ENCODE data around the gene PREX1. TPM values are rescaled to one million over a fixed set of nuclear protein-coding genes. Genes with fewer than 3 reads are reported as not detected.

Gene PREX1
- total and polyA plus RNA-seq, 9 donors: 16.7 to 32.5 (median 22.5) TPM

DNA sequence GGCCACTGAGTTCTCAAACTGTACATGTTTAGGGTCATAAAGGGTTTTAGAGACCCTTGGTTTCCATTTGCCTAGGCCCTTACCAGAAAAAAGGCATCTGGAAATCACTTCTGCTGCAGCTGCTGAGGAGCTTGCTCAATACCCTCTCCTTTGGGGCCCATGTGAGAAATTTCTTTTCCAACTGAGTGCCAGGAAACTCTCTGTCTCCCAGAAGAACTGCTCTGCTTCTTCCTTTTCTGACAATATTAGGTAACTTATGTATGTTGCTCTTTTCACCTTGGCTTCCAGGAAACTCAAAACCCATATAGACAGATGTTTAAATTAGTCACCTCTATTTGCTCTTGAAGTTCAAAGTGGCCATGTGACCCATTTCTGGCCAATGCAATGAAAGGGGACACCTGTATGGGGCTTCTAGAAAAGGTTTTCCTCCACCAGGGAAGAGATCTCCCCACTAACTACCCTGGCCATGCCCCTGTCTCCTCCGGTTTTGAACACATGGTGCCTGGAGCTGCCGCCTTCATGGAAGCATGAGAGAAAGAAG is 121.6 kb downstream of the PREX1 start:
- Histone ChIP-seq H3K9me3 (replicated peaks; ENCODE audit: control insufficient read depth, low read depth, low read length) (no peaks in the 10 kb centered on the region), H3K27ac (ENCODE audit: low read length) (peak overlapping the region; percentile 76), H3K4me1 (ENCODE audit: control insufficient read depth, insufficient read depth, low read length) (peaks cover 41% of the 10 kb centered on the region), H3K27me3 (ENCODE audit: control insufficient read depth, insufficient read depth, low read length) (no peaks in the 10 kb centered on the region), H3K4me3 (ENCODE audit: low read length) (no peak overlapping the region), H3K36me3 (ENCODE audit: control insufficient read depth, insufficient read depth, low read length) (peaks cover 6% of the 10 kb centered on the region)
- peak; percentile 83 for DNase-seq
- 88% methylated on average over 1 of the region's 2 CpGs for WGBS (ENCODE audit: insufficient coverage)

DNA sequence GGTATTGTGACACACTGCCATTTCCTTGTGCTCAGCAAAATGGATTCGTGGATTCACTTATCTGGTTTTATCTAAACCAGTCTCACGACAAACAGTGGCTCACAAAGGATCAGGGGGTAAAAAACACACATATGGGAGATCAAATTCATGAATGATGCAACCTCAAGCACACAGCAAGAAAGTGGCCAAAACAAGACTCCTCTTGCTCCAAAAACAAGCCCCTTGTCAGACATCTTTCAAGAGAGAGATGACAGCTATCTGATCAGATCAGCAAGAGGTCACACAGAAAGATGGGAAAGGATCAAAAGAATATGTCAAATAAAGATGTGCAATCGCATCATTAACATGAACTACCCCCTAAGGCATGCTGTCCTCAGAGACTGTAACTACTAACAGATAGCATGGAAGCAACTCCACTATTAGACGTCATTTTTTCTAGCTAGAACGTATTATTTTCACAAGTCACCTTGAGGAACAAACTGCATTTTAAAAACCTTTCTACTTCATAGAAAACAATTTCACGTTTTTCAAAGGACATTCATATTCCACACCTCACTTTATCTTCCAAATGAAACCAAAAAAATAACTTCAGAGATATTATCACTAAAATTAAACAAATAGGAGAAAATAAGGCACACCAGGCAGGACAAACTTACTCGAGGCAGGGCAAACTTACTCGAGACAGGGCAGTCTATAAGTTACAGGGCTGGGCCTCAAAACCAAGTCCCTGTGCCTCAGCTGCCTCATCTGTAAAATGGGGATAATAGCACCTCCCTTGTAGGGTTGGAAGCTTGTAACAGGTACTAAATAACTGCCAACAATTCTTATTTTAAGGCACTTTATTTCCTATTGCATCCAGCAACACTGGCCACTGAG is 122.3 kb downstream of the PREX1 start:
- peak; percentile 43 for DNase-seq
- 70% methylated on average over 3 of the region's 8 CpGs for WGBS (ENCODE audit: insufficient coverage)
- no peak overlapping the region for H3K27ac ChIP-seq (ENCODE audit: low read length)
- H3K9me3 ChIP-seq (replicated peaks; ENCODE audit: control insufficient read depth, low read depth, low read length): no peaks in the 10 kb centered on the region
- no peak overlapping the region for H3K4me3 ChIP-seq (ENCODE audit: low read length)
- peaks cover 9% of the 10 kb centered on the region for H3K36me3 ChIP-seq (ENCODE audit: control insufficient read depth, insufficient read depth, low read length)
- peaks cover 41% of the 10 kb centered on the region for H3K4me1 ChIP-seq (ENCODE audit: control insufficient read depth, insufficient read depth, low read length)
- no peaks in the 10 kb centered on the region for H3K27me3 ChIP-seq (ENCODE audit: control insufficient read depth, insufficient read depth, low read length)

DNA sequence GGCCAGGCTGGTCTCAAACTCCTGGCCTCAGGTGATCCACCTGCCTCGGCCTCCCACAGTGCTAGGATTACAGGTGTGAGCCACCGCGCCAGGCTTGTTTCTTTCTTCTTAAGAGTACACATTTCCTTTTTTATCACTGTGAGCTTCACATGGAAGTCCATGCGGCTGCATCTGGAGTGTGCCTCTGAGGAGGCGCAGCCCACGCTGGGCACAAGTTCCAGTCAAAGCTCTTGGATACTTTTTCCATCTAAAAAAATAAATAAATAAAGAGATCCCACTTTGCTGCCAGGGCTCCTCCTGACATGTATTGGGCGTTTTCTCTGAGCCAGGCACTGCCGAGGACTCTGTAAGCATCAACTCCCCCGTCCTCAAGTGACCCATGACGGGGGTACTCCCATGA is 123.0 kb downstream of the PREX1 start:
- Histone ChIP-seq H3K4me3 (ENCODE audit: low read length) (no peak overlapping the region), H3K9me3 (replicated peaks; ENCODE audit: control insufficient read depth, low read depth, low read length) (no peaks in the 10 kb centered on the region), H3K27me3 (ENCODE audit: control insufficient read depth, insufficient read depth, low read length) (no peaks in the 10 kb centered on the region), H3K4me1 (ENCODE audit: control insufficient read depth, insufficient read depth, low read length) (peaks cover 37% of the 10 kb centered on the region), H3K27ac (ENCODE audit: low read length) (no peak overlapping the region), H3K36me3 (ENCODE audit: control insufficient read depth, insufficient read depth, low read length) (peaks cover 10% of the 10 kb centered on the region)
- DNase-seq: no peak
- WGBS (ENCODE audit: insufficient coverage): 81% methylated on average over 7 of the region's 10 CpGs

DNA sequence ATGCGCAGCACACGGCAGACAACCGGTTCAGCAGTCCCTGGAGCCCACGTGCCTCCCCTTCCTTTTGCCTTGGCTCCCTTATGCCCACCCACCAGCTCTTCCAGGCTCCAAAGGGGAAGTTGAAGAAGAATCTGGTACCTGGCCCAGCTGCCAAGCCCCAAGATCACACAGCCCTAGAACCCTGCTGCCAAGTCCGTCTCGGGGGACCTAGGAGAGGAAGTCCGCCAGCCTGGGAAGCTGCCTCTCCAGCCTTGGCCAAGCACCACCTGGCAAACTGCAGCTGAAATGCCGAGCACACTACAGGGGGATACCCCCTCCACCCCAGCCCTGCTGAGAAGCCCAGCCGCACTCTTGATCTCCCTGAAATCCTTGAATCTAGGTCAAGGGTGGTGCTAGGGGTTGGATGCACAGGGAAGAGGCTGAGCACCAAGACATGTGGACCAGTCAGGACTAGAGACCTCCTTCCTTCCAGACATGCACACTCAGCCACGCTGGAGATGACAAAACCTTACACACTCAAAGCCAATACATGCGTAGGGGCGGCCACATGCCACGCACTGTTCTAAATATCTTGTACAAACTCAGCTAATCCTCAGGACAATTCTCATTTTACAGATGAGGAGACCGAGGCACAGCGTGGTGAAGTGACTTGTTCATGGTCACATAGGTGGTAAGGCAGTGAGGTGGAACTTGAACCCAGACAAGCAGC is 124.1 kb downstream of the PREX1 start:
- peak; percentile 58 for DNase-seq
- Histone ChIP-seq H3K27me3 (ENCODE audit: control insufficient read depth, insufficient read depth, low read length) (no peaks in the 10 kb centered on the region), H3K4me1 (ENCODE audit: control insufficient read depth, insufficient read depth, low read length) (peaks cover 36% of the 10 kb centered on the region), H3K4me3 (ENCODE audit: low read length) (no peak overlapping the region), H3K27ac (ENCODE audit: low read length) (no peak overlapping the region), H3K36me3 (ENCODE audit: control insufficient read depth, insufficient read depth, low read length) (peaks cover 13% of the 10 kb centered on the region), H3K9me3 (replicated peaks; ENCODE audit: control insufficient read depth, low read depth, low read length) (no peaks in the 10 kb centered on the region)
- WGBS (ENCODE audit: insufficient coverage): 59% methylated on average over 4 of the region's 15 CpGs

DNA sequence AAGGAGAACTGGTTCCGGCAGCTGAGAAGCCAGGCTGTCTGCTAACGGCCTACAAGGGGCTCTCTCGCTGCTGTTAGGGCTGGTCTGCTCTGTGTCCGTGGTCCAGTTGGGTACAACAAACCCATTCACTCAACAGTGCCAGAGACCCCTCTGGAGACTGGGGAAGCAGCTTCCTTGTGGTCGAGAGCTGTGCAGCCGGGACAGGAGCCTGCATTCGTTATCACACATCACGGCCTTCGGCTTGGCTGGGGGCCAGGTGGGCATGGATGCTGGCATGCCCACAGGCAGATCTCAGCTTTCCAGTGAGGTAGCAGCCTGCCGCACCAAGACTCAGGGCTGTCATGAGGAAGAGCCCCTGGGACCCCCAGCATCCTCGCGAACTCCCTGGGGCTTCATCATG is 124.7 kb downstream of the PREX1 start:
- no peak overlapping the region for H3K4me3 ChIP-seq (ENCODE audit: low read length)
- no peak for DNase-seq
- no peaks in the 10 kb centered on the region for H3K9me3 ChIP-seq (replicated peaks; ENCODE audit: control insufficient read depth, low read depth, low read length)
- H3K4me1 ChIP-seq (ENCODE audit: control insufficient read depth, insufficient read depth, low read length): peaks cover 41% of the 10 kb centered on the region
- H3K36me3 ChIP-seq (ENCODE audit: control insufficient read depth, insufficient read depth, low read length): peaks cover 13% of the 10 kb centered on the region
- H3K27ac ChIP-seq (ENCODE audit: low read length): no peak overlapping the region
- H3K27me3 ChIP-seq (ENCODE audit: control insufficient read depth, insufficient read depth, low read length): no peaks in the 10 kb centered on the region
- 76% methylated on average over 11 of the region's 12 CpGs for WGBS (ENCODE audit: insufficient coverage)

DNA sequence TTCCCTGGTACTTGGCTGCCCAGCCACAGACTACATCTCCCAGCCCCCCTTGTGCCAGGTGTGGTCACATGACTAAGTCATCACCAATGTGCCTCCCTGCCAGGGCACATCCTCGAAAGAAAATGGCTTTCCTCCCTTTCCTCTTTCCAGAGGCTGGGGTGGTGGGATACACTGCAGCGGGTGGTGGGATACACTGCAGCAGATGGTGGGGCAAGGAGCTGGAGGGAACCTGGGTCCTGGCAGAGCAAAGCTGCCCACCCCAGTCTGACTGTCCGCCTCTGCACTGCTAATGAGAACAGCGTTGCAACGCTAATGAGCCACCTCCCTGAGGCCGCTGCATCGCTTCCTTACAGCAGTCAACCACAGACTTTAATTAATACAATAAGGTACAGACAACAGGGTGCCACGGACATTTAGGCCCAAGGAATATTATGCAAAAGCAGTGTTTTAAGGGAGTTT is 125.3 kb downstream of the PREX1 start:
- WGBS (ENCODE audit: insufficient coverage): no CpG with 5 or more reads among the region's 8 CpGs
- Histone ChIP-seq H3K27me3 (ENCODE audit: control insufficient read depth, insufficient read depth, low read length) (no peaks in the 10 kb centered on the region), H3K4me1 (ENCODE audit: control insufficient read depth, insufficient read depth, low read length) (peaks cover 43% of the 10 kb centered on the region), H3K9me3 (replicated peaks; ENCODE audit: control insufficient read depth, low read depth, low read length) (no peaks in the 10 kb centered on the region), H3K27ac (ENCODE audit: low read length) (no peak overlapping the region), H3K36me3 (ENCODE audit: control insufficient read depth, insufficient read depth, low read length) (peaks cover 13% of the 10 kb centered on the region), H3K4me3 (ENCODE audit: low read length) (no peak overlapping the region)
- DNase-seq: no peak

DNA sequence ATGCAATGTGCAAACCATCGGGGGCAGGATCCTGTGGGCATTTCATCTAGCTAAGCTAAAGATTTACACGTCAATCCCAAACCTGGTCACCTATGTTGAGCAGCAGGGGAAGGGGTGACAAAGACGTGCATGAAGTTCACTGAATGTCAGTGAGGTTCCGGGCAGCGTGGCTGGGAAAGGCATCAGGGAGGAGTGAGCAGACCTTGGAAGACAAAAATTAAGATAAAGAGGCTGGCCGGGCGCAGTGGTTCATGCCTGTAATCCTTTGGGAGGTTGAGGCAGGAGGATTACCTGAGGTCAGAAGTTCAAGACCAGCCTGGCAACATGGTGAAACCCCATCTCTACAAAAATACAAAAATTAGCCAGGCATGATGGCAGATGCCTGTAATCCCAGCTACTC is 126.1 kb downstream of the PREX1 start:
- WGBS (ENCODE audit: insufficient coverage): 91% methylated on average over 4 of the region's 7 CpGs
- H3K9me3 ChIP-seq (replicated peaks; ENCODE audit: control insufficient read depth, low read depth, low read length): no peaks in the 10 kb centered on the region
- no peak overlapping the region for H3K4me3 ChIP-seq (ENCODE audit: low read length)
- H3K36me3 ChIP-seq (ENCODE audit: control insufficient read depth, insufficient read depth, low read length): peaks cover 13% of the 10 kb centered on the region
- no peak overlapping the region for H3K27ac ChIP-seq (ENCODE audit: low read length)
- no peak for DNase-seq
- H3K27me3 ChIP-seq (ENCODE audit: control insufficient read depth, insufficient read depth, low read length): no peaks in the 10 kb centered on the region
- H3K4me1 ChIP-seq (ENCODE audit: control insufficient read depth, insufficient read depth, low read length): peaks cover 35% of the 10 kb centered on the region

DNA sequence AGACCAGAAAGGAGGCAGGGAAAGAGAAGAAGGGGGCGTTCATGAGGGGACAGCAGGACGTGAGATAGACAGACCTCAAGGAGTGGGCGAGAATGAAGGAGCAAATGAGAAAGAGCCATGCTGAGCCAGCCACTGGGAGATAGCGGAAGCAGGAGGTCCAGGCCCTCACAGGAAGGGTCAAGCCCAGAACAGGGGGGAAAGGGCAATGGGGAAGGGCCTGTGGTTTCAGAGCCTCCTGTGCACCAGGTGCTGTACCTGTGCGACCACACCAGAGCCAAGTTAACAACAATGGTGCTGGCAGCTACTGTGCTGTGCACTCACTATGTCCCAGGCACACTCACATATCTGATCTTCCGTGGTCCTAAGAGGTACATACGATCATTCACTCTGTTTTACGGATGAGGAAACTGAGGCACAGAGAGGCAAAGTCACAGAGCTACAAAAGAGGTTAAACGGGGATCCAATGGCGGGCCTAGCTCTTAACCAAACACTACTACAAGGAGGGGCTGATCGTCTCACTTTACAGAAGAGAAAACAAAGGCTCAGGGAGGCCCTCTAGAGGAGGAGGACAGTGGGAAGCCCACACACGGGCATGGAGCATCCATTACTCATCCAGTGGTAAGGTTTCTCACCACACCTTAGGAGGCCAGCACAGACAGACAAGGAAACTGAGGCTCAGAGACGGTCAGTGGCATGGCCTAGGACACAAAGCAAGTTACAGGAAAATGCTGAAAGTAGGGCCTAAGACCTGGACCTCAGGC is 129.1 kb downstream of the PREX1 start:
- Histone ChIP-seq H3K4me3 (ENCODE audit: low read length) (no peak overlapping the region), H3K4me1 (ENCODE audit: control insufficient read depth, insufficient read depth, low read length) (peaks cover 18% of the 10 kb centered on the region), H3K9me3 (replicated peaks; ENCODE audit: control insufficient read depth, low read depth, low read length) (no peaks in the 10 kb centered on the region), H3K36me3 (ENCODE audit: control insufficient read depth, insufficient read depth, low read length) (peaks cover 24% of the 10 kb centered on the region), H3K27me3 (ENCODE audit: control insufficient read depth, insufficient read depth, low read length) (no peaks in the 10 kb centered on the region), H3K27ac (ENCODE audit: low read length) (no peak overlapping the region)
- 90% methylated on average over 6 of the region's 13 CpGs for WGBS (ENCODE audit: insufficient coverage)
- no peak for DNase-seq

DNA sequence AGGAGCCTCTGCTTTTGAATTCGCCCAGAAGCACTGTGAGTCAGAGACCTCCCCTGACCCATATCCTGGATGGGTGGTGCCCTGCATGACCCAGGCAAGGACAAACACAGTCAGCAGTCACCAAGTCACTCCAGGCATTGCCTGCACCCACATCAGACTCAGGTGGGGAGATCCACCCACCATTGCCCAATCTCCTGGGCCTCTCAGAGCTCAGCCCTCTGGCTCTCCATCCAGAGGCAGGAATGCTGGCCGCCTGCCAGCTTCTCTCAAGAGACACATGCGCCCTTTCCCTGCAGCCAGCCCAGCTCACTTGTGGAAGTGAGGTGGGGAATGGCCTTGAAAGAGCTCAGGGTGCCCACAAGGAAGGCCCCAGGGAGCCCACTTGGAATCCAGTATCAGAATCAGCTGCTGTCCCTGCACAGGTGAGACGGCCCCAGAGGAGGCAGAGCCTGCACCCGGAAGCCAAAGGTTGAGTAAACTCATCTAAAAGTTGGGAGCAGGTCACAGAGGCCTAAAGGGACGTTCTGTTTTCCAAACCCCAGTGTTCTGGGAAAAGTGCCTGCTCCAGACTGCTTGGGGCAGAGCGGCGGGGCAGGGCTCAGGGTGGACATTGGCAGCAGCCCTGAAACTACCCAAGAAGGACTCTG is 129.8 kb downstream of the PREX1 start:
- 81% methylated on average over 6 of the region's 8 CpGs for WGBS (ENCODE audit: insufficient coverage)
- Histone ChIP-seq H3K4me1 (ENCODE audit: control insufficient read depth, insufficient read depth, low read length) (peaks cover 11% of the 10 kb centered on the region), H3K27me3 (ENCODE audit: control insufficient read depth, insufficient read depth, low read length) (no peaks in the 10 kb centered on the region), H3K36me3 (ENCODE audit: control insufficient read depth, insufficient read depth, low read length) (peaks cover 24% of the 10 kb centered on the region), H3K4me3 (ENCODE audit: low read length) (no peak overlapping the region), H3K9me3 (replicated peaks; ENCODE audit: control insufficient read depth, low read depth, low read length) (no peaks in the 10 kb centered on the region), H3K27ac (ENCODE audit: low read length) (no peak overlapping the region)
- peak; percentile 49 for DNase-seq
